Progenitor cell of endocrine pancreas (in vitro differentiated cells): ENCODE measurements around the gene ZBED1. TPM values are rescaled to one million over a fixed set of nuclear protein-coding genes. Genes with fewer than 3 reads are reported as not detected.

ENCODE experiments used
- DNase-seq: peaks from one replicate; pipeline ENCODE4 v3.0.0; 2021; ENCODE audit warnings: low spot score; ENCODE audit not compliant: unreplicated experiment
- H3K27ac Mint-ChIP-seq: 2 replicates; pipeline ENCODE4 v1.8.0; 2021; ENCODE audit warnings: mild to moderate bottlenecking, moderate library complexity, mixed read lengths
- H3K27me3 Mint-ChIP-seq: 2 replicates; pipeline ENCODE4 v1.8.0; 2021; ENCODE audit warnings: mixed read lengths
- H3K36me3 Mint-ChIP-seq: 2 replicates; pipeline ENCODE4 v1.8.0; 2022; ENCODE audit warnings: mixed read lengths; ENCODE audit not compliant: insufficient read depth
- H3K4me1 Mint-ChIP-seq: 2 replicates; pipeline ENCODE4 v1.8.0; 2021; ENCODE audit warnings: low read depth, mixed read lengths
- H3K4me3 Mint-ChIP-seq: 2 replicates; pipeline ENCODE4 v1.8.0; 2021; ENCODE audit warnings: low read depth, mild to moderate bottlenecking, moderate library complexity, mixed read lengths
- H3K9me3 Mint-ChIP-seq: 2 replicates; pipeline ENCODE4 v1.8.0; 2021; ENCODE audit warnings: low read depth, mixed read lengths
- CTCF ChIP-seq: fragments of 200-600 bp; sonication (generic); IDR thresholded peaks from one replicate; pipeline ENCODE4 v1.5.0; 2021; ENCODE audit warnings: antibody characterized with exemption, mild to moderate bottlenecking; ENCODE audit not compliant: unreplicated experiment
- total RNA-seq: library from RNA; stranded (reverse); gene quantifications from 2 replicates; pipeline ENCODE4 v1.2.1, GENCODE V29; 2021

Gene ZBED1
- total RNA-seq, 1 donor from 2014 or later: 59.6 TPM

- no peak for TF ChIP-seq CTCF
- H3K27ac Mint-ChIP-seq: no peak overlapping the region
- peaks cover 6% of the 10 kb centered on the region for H3K9me3 Mint-ChIP-seq
- DNase-seq: no peak
- no peaks in the 10 kb centered on the region for H3K27me3 Mint-ChIP-seq
- H3K4me3 Mint-ChIP-seq: no peak overlapping the region
- H3K4me1 Mint-ChIP-seq: peaks cover 9% of the 10 kb centered on the region
- H3K36me3 Mint-ChIP-seq: no peaks in the 10 kb centered on the region
Observed at GRCh38 chrX:2545144-2545543, 44.4 kb upstream of the ZBED1 start.

- no peak overlapping the region for H3K4me3 Mint-ChIP-seq
- H3K9me3 Mint-ChIP-seq: peaks cover 6% of the 10 kb centered on the region
- peaks cover 4% of the 10 kb centered on the region for H3K4me1 Mint-ChIP-seq
- no peak for TF ChIP-seq CTCF
- H3K27ac Mint-ChIP-seq: no peak overlapping the region
- no peaks in the 10 kb centered on the region for H3K27me3 Mint-ChIP-seq
- no peak for DNase-seq
- no peaks in the 10 kb centered on the region for H3K36me3 Mint-ChIP-seq
Observed at GRCh38 chrX:2542826-2543521, 42.2 kb upstream of the ZBED1 start.

- H3K4me1 Mint-ChIP-seq: peaks cover 7% of the 10 kb centered on the region
- no peak overlapping the region for H3K27ac Mint-ChIP-seq
- DNase-seq: no peak
- no peaks in the 10 kb centered on the region for H3K36me3 Mint-ChIP-seq
- no peak overlapping the region for H3K4me3 Mint-ChIP-seq
- H3K27me3 Mint-ChIP-seq: no peaks in the 10 kb centered on the region
- H3K9me3 Mint-ChIP-seq: peaks cover 6% of the 10 kb centered on the region
- no peak for TF ChIP-seq CTCF
Observed at GRCh38 chrX:2541603-2542002, 40.8 kb upstream of the ZBED1 start.

GRCh38 chrX:2540426-2540947, 39.7 kb upstream of the ZBED1 start:
- H3K36me3 Mint-ChIP-seq: no peaks in the 10 kb centered on the region
- H3K9me3 Mint-ChIP-seq: peaks cover under 1% of the 10 kb centered on the region
- no peaks in the 10 kb centered on the region for H3K27me3 Mint-ChIP-seq
- no peak for DNase-seq
- TF ChIP-seq CTCF: no peak
- H3K4me1 Mint-ChIP-seq: peaks cover 7% of the 10 kb centered on the region
- H3K4me3 Mint-ChIP-seq: no peak overlapping the region
- no peak overlapping the region for H3K27ac Mint-ChIP-seq

- no peak for DNase-seq
- no peak for TF ChIP-seq CTCF
- H3K4me1 Mint-ChIP-seq: peaks cover 7% of the 10 kb centered on the region
- H3K36me3 Mint-ChIP-seq: no peaks in the 10 kb centered on the region
- H3K27ac Mint-ChIP-seq: no peak overlapping the region
- no peaks in the 10 kb centered on the region for H3K9me3 Mint-ChIP-seq
- no peaks in the 10 kb centered on the region for H3K27me3 Mint-ChIP-seq
- H3K4me3 Mint-ChIP-seq: no peak overlapping the region
Observed at GRCh38 chrX:2539586-2539985, 38.8 kb upstream of the ZBED1 start.
